ENCODE measurements around the gene CYP2A6.
"Not testable (repeated sequence)": the region's sequence is repeated elsewhere in the genome, so short reads cannot be mapped to it uniquely, and the experiment has no call there.

The CYP2A6 gene

DNA sequence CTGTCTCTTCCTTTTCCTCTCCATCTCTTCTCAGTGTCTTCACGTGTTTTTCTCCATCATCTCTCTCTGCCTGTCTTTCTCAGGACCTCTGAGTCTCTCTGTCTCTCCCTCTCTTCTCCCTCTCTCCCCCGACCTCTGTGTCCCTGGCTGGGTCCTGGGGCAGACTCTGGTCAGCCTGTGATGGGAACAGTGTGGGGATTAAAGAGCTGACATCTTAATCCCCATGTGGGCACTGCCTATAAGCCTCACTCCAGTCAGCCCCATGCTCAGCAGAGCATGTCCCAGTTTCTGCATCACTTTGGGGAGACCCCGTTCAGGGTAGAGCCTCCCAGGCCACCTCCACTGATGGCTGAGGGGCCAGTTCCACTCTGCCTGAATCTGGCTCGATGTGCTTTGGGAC is 35.0 kb downstream of the CYP2A6 start:
- DNase-seq: no peak

DNA sequence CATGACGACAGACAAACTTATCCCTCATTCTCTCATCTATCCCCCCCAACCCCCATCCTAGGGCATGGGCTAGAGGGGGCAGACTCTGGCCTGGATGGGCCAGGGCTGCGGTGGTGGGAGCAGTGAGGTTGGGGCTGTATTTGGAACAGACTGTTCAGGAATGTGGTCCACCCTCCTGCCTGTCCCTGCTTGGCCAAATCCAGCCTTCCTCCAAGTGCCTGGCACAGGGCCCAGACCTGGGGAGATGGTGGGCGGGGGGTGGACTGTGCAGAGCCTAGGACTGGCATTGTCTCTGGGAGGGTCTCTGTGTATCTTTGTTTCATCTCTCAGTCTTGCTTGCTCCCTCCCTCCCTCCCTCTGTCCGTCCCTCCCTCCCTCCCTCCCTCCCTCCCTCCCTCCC is 37.1 kb downstream of the CYP2A6 start:
- no peak for DNase-seq

DNA sequence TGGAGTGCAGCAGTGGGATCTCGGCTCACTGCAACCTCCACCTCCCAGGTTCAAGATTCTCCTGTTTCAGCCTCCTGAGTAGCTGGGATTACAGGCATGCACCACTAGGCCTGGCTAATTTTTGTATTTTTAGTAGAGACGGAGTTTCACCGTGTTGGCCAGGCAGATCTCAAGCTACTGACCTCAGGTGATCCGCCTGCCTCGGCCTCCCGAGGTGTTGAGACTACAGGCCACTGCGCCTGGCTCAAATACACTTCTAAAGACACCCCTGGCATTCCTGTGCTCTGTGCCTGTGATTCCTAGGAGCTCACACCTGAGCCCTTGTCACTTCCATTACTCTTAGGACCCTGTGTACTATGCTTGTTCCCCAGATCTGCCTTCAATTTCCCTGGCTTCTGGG is 37.7 kb downstream of the CYP2A6 start:
- DNase-seq: not testable (repeated sequence)

DNA sequence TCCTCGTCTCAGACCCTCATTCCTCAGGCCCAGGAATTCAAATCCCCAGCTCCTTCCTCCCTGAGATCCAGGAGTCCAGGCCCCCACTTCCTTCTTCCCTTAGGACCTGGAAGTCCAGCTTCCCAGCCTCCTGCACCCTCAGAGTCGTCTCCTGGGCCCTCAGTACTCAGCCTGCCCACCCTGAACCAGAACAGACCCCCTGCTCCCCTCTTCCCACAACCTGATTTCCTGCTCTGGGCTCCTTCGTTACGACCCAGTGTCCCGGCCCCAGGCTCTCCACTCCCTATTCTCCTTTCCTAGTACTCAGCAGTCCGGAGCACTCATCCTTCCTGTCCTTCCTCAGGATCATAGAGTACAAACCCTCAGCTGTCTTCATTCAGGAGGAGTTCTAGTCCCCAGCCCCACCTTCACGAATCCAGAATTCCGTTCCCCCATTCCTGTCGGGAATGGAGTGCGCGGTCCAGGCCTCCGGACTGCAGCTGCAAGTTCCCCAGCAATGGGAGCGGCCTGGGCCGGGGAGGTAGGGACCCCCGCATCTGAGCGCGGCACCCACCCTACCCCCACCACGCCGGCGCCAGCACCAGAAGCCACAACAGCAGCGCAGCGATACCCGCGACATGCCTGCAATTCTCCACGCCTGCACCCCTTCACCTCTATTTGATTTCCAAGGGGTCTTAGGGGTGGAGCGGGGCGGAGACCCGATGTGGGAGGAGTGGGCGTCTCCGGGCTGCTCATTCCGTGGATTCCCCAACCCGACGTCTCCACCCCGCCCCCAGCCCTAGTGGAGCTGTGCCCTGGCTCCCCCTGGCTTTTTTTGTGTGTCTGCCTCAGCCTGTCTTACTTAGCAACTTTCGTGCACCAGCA is 38.5 kb downstream of the CYP2A6 start:
- DNase-seq: no peak

DNA sequence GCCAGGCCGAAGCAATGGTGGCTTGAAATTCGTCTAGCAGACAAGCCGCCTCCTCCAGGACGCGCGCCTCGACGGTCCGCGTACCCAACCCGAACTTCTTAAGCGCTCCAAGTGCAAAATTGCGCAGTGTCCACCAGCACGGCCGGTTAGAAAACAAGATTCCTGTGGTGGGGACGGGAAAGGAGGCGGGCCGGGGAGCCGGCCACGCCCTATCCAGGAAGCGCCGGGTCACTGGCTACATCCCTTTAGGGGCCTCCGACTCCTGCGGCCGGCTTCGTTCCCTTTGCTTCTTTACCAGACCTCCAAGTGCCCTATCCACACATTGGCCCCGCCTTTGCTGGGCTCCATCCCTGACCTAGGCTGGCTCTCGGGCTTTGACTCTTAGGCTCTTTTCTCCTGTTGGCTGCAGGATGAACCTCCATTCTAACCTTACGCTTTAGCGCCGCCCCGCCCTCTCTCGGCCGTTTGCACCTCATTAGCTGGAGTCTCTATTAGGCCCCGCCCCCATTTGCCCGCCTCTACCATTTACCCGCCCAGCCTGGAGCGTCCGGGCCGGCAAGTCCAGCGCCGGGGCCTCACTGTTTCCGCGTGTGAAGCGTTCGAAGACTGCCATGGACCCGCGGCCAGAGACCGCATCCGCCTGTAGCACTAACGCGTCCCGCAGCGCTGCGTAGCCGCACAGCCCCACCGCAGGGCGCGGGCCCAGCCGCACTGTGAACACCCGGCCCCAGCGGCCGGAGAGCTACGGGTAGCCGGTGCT is 39.4 kb downstream of the CYP2A6 start:
- peak; percentile 56 for DNase-seq

DNA sequence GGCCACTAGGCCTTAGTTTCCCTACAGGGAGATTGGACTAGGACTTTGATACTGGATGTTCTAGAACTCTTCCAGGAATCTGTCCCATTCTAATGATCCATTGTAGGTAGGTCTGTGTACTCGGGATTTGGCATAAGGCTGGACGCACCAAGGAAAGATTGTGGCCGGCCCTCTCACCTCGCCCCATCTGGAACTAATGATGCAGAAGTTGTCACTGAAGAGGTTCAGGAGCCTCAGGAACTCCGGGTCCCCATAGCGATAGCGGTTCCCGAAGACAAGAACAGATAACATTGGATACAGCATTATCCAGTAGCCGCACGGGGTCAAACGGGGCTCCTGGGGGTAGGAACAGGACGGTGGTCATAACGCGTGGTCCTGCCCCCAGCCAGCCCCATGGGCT is 40.1 kb downstream of the CYP2A6 start:
- DNase-seq: no peak

DNA sequence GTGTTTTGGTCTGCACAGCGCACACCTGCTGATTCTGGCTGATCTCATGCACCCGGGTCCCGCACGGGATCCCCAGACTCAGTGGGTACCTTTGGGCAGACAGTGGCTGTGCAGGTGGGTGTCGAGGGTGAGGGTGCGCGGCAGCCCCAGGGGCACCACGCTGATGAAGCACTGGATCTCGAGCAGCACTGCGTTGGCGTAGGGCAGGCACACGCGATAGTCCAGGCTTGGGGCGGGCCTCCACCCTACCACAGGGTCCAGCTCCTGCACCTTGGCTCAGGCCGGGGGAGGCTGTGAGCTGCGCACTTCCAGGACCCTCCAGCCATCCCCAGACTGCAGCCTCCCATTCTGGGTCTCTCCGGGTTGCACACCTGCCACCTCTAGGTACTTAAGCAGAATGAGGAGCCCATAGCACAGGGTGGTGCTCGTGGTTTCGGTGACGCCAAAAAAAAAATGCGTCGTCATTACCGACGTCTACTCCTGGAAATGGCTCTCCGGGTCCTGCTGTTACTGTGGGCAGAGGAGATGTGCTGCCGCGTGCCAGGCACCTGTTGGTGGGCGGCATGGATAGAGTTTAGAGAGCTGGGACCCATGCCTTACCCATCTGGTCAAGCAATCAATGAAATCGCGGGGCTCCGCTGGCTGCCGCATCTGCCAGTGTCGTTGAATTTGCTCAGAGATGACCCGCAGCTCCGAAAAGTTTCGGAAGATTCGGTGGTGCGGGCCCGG is 40.7 kb downstream of the CYP2A6 start:
- no peak for DNase-seq

DNA sequence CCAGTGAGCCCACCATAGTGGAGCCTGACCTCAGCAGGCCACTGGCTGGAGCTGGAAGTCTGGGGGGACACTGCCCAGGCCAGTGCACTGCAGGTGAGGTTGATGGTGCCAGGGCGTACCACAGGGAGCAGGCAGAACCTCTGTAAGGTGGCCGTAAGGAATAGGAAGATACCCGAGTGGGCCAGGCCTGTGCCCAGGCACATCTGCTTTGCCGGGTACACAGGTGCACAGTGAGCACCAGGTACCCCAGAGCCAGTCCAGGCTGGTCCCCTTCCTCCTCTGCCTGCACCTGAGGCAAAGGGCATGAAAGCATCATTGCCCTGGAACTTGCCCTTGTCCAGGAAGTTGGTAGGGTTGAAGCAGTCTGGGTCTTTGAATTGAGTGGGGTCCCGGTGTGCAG is 41.8 kb downstream of the CYP2A6 start:
- no peak for DNase-seq

DNA sequence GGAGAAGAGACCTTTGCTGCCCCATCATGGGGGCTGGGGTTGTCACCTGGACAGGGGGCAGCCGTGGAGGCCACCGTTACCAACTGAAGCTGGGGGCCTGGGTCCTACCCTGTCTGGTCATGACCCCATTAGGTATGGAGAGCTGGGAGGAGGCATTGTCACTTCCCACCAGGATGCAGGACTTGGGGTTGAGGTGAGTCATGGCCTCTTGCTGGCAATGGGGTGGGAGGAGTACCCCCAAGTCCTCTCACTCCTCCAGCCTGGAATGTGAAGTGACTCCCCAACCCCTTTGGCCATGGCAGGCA is 42.3 kb downstream of the CYP2A6 start:
- DNase-seq: no peak

DNA sequence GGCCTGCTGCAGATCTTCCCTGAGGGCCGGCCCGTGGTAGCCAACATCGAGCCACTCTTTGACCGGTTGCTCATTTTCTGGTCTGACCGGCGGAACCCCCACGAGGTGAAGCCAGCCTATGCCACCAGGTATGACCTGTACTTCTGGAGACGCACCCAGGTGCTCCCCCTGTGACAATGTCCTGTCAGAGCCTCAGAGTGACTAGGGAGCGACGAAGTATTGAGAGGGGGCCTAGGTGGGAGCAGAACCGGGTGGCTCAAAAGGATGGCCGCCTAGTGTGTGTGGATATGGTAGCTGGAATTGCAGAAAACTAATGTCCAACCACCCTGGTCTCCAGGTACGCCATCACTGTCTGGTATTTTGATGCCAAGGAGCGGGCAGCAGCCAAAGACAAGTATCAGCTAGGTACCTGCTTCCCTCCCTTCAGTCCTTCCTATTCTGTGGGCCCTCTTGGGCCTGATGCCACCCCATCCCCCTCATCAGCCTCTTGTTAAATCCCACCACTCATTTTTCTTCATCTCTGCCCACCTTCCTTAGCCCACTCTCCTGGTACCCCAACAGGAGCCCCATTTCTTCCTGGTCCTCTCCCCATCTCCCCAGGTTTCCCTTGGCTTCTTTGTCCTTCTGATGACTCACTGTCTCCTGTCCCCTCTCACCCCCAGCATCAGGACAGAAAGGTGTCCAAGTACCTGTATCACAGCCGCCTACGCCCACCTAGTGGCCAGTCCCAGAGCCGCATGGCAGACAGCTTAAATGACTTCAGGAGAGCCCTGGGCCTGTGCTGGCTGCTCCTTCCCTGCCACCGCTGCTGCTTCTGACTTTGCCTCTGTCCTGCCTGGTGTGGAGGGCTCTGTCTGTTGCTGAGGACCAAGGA is 42.9 kb downstream of the CYP2A6 start:
- no peak for DNase-seq

DNA sequence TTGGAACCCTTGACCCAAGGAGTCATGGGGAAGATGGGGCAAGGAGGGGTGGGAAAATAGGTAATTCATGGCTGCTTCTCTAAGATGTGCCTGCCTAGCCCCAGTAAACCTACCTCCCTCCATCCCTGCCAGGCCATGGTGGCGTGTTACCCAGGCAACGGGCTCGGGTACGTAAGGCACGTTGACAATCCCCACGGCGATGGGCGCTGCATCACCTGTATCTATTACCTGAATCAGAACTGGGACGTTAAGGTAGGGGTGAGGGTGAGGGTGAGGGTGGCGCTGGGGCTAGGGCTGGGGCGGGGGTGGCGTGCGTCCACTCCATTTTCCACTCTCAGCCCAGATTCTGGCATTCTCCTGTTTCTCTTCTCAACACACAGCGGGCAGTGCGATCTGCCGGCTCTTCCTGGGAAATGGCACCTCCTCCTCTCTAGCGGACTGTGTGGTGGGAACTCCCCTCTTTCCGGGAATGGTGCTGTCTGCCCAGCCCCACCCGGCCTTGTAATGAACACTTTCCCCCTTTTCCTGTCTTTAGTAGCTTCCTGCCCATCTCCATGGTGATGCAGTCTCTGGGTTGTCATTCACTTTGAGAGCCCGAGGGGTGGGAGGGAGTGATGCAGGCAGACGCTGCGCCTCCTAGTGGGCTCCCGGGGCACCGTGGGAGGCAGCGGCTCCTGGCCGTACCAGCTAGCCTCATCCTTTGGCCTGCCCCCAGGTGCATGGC is 43.7 kb downstream of the CYP2A6 start:
- peak; percentile 82 for DNase-seq

DNA sequence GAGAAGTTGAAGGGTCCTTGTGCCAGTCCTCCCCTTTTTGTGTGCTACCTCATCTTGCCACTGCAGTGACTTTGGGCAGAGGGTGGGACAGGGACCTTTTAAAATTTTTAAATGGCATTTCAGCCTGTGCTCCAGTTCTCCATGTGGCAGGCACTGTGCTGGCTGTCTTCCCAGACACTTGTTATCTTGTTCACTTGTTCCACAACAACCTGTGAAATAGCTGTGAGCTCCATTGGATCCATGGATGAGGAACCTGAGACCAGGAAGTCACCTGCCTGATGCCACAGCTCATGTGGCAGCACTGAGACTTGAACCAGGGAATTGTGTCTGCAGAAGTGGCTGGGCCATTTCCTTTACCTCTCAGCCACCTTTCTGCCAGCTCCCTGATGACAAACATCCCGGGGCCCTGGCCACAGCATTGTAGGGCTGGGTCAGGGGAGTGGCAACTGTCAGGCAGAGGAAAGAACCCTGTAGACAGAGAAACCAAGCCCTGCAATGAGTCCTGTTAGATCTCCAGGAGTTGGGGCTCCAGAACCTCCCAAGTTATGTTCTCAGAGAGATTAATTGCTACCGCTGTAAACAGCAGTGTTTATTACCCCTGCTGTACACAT is 44.9 kb downstream of the CYP2A6 start:
- no peak for DNase-seq

DNA sequence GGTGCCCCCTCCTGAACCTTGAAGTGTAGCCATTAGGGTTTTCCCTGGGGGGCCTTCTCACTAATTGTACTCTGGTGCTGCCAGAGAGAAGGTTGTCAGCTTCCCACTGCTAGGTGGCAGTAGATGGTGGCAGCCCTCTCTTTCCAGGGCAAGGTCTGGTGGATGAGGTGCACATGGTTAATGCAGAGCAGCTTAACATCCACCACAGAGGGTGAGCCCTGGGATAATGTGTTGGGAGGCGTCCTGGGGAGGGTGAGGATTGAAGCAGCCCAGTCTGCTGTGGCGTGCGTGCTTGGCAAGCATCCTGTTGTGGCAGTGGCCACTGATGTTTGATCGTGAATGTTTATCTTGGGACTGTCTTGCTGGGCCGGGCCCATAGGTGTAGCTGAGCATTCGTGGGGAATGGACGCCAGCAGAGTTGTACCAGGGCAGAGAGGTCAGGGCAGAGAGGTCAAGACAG is 45.4 kb downstream of the CYP2A6 start:
- no peak for DNase-seq

DNA sequence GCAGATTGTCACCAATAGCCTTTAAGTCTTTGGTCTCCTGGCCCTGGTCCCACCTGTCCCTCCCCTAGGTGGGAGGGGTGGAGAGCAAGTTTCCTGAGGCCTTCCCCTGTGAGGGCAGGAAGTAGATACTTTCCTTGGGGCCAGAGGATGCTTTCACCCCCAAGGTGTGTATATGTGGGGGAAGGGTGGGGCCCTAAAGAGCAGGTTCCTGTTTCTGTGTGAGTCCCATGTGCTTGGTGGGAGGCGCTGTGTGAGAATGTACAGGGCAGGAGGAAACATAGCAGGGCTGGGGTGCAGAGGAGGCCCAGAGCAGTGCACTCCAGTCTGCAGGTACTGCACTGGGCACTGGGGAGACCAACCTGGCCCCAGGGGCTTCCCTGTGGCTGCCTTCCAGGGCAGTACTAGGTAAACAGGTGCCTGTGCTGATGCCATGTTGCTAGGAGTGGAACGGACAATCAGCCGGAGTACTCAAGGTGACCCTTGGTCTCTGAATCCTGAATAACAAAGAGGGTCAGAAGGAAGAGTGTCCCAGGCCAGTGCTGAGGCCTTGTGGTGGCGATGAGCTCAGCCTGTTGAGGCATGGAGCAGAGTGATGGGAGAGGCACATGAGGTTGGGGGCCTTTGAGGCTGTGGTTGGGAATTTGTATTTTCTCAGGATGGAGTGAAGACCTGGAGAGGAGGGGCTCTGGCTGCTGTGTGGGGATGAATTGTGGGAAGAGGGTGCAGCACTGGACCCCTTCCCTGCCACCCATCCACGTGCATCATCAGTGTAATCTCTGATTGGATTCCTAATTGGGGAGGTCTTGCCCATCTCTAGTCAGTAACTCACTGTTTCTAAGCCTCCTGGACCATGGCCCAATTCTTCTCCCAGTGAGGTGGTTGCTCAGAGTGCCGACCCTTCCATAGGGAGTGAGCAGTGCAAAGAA is 46.1 kb downstream of the CYP2A6 start:
- peak; percentile 52 for DNase-seq

DNA sequence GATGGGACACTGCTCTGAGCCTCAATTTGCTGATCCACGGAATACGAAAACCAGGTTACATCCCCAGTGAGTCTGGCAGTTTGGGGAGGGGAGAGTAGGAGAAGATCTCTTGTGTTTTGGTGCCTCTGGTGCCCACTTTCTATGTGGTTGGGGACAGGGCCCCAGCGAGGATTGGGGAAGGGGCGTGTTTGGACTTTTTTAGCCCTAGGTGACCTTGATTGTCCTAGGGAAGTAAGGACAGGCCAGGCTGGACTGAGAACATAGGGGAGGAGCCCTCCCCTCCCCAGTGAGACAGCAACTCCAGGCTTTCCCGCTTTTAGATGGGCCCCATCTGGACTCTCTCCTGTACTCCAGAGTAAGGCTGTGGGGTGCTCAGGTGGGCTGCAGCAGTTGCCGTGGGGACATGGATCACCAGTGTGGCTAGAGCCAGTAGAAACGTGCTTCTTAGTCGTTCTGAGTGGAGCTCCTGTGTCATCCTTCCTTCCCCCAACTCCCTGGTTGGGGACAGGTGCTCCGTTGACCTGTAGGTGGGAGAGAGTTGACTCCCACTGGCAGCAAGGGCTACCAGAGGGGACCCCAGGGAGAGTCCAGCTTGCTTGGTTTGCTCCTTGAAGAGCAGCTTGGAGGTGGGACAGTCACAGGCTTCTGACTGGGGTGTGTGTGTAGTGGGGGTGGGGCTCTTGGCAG is 46.9 kb downstream of the CYP2A6 start:
- DNase-seq: no peak

DNA sequence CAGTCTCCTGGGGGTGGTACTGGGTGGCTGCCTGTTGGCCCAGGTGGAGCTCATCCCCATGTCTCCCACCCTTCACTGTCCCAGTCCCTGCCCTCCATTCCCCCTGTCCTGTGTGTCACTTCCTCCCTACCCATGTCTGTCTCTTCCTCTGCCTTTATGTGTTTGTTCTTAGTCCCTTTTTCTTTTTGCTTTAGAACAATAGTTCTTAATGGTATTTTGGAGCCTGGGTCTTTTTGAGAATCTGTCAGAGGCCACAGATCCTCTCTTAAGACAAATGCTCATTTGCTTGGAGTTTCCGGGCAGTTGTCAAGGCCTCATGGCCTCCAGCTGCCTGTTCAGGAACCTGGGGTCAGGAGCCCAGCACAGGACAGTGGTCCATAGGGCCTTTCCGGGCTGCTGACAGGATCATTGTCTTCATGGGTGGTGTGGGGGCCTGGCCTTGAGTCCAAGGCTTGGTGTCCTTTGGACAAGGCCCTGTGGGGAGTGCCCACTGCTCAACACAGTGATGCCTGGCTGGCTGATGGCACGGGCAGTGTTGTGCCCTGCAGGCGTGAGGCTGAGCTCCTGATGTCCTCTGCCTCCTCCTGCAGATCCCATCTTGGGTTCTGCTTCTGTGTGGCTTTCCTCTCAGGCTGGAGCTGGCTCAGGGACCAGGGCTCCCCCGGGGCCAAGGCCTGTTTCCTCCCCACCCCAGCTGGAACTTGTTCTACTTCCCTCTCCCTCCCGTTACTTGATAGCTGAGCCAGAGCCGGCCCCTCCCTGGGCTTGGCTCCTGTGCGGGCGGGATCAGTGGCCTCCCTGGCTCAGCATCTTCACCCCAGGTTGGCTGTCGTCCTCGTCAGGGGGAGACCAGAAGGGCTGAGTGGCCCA is 47.7 kb downstream of the CYP2A6 start:
- no peak for DNase-seq

DNA sequence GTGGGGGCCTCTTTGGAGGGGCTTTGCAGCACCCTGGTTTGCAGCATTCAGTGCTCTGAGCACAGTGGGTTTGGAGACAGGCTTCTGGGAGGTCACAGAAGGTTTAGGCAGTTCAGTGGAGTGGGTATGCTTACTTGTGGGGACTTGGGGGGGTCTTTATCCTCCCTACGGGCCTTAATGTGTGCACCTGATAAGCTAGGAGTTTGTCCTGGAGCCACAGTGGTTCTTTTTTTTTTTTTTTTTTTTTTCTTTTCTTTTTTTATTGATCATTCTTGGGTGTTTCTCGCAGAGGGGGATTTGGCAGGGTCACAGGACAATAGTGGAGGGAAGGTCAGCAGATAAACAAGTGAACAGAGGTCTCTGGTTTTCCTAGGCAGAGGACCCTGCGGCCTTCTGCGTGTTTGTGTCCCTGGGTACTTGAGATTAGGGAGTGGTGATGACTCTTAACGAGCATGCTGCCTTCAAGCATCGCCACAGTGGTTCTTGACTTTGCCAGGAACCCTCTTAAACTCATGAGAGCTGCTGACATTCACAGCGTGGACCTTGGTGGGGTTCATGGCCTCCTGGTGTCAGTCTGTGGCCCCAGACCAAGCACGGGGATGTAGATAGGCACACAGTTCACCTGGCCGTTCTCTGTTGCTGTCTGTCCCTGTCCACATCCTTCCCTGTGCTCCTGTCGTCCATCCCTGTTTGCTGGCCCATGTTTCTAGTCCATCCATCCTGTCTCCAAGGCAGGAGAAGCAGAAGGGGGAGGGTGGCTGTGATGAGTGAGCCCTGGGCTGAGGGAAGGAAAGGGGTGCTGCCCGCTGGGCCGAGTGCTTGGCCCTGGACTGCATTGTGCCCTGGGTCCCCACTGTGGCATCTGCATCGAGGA is 48.6 kb downstream of the CYP2A6 start:
- no peak for DNase-seq

DNA sequence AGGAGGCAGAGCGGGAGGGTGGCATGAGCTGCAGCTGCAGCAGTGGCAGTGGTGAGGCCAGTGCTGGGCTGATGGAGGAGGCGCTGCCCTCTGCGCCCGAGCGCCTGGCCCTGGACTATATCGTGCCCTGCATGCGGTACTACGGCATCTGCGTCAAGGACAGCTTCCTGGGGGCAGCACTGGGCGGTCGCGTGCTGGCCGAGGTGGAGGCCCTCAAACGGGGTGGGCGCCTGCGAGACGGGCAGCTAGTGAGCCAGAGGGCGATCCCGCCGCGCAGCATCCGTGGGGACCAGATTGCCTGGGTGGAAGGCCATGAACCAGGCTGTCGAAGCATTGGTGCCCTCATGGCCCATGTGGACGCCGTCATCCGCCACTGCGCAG is 49.3 kb downstream of the CYP2A6 start:
- DNase-seq: no peak
